Uterus (tissue), 4 donors: ENCODE data around the gene LCN10. TPM values are rescaled to one million over a fixed set of nuclear protein-coding genes. Genes with fewer than 3 reads are reported as not detected.

Source experiments
- DNase-seq, 2 donors: peaks; one replicate each; pipeline ENCODE4 v3.0.0-alpha.2; 2019 to 2020
- H3K27ac ChIP-seq, 2 donors: fragments of 200-600 bp; sonication (generic); 1 replicate in 1 of 2; 2 replicates in 1 of 2; pipeline ENCODE4 v1.5.1; 2016 to 2018
- H3K27me3 ChIP-seq, 2 donors: fragments of 200-600 bp; sonication (generic); one replicate each; pipeline ENCODE4 v1.5.1; 2018 to 2019; ENCODE audit warnings: control low read depth in 1 of 2
- H3K36me3 ChIP-seq, 2 donors: fragments of 200-600 bp; sonication (generic); one replicate each; pipeline ENCODE4 v1.5.1; 2019; ENCODE audit warnings: control low read depth in 1 of 2
- H3K4me1 ChIP-seq, 2 donors: fragments of 200-600 bp; sonication (generic); one replicate each; pipeline ENCODE4 v1.5.1; 2018 to 2019; ENCODE audit warnings: control low read depth in 1 of 2
- H3K4me3 ChIP-seq, 2 donors: fragments of 200-600 bp; sonication (generic); 1 replicate in 1 of 2; 2 replicates in 1 of 2; pipeline ENCODE4 v1.5.1; 2018 to 2019; ENCODE audit warnings: mild to moderate bottlenecking in 1 of 2
- H3K9me3 ChIP-seq, 2 donors: fragments of 200-600 bp; sonication (generic); one replicate each; pipeline ENCODE4 v1.5.1; 2019; ENCODE audit warnings: control low read depth in 1 of 2
- POLR2A ChIP-seq, 2 donors: fragments of 450-650 bp; IDR thresholded peaks; one replicate each; pipeline ENCODE4 v1.6.1; 2016; ENCODE audit warnings: antibody characterized with exemption in 2 of 2, mild to moderate bottlenecking in 1 of 2, moderate library complexity in 1 of 2
- intact Hi-C: fragments of 100-400 bp; cut with DNase I; formaldehyde crosslinking; loops from one replicate; pipeline ENCODE4 v1.15.1; 2023; ENCODE audit warnings: low total_unique reads
- total RNA-seq, 4 donors: library from RNA; depleted of rRNA in 3 of 4; stranded (reverse); fragments of >200 nt in 3 of 4; gene quantifications; one replicate each; pipeline versions ENCODE4 v1.1.0 to v1.2.4, GENCODE V29; 2014 to 2023
- TF ChIP-seq, protein P1 (sequence below), 4 experiments: fragments of 200-600 bp in 2 of 4; fragments of 450-650 bp in 2 of 4; sonication (generic) in 2 of 4; IDR thresholded peaks; one replicate each; pipeline ENCODE4 v1.5.1; 2016 to 2019; ENCODE audit warnings: antibody characterized with exemption in 4 of 4, mild to moderate bottlenecking in 2 of 4, moderate library complexity in 1 of 4
- donor health status: DM: yes; HTN: yes; CAD: no.

The LCN10 gene
- total RNA-seq, 4 donors from 2014 or later: 0.55 to 81.4 (median 20.4) TPM

DNA sequence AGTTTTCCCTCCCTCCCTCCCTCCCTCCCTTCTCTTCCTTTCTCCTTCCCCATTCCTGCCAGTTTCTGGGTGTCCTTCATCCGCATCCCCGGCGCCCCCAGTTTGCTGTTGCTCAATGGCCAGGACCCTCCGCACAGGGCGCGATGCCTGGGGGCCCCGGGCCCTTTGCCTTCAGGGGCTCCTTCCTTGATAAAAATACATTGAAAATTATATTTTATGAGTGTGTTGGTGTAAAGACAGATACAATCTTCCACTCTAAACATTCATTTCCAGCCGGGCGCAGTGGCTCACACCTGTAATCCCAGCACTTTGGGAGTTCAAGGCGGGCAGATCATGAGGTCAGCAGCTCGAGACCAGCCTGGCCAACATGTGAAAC lies 47.9 kb downstream of the LCN10 start:
- H3K27ac ChIP-seq: no peak overlapping the region
- intact Hi-C loops: no loop called here
- TF ChIP-seq, protein P1, sequence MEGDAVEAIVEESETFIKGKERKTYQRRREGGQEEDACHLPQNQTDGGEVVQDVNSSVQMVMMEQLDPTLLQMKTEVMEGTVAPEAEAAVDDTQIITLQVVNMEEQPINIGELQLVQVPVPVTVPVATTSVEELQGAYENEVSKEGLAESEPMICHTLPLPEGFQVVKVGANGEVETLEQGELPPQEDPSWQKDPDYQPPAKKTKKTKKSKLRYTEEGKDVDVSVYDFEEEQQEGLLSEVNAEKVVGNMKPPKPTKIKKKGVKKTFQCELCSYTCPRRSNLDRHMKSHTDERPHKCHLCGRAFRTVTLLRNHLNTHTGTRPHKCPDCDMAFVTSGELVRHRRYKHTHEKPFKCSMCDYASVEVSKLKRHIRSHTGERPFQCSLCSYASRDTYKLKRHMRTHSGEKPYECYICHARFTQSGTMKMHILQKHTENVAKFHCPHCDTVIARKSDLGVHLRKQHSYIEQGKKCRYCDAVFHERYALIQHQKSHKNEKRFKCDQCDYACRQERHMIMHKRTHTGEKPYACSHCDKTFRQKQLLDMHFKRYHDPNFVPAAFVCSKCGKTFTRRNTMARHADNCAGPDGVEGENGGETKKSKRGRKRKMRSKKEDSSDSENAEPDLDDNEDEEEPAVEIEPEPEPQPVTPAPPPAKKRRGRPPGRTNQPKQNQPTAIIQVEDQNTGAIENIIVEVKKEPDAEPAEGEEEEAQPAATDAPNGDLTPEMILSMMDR (IDR thresholded peaks at IDR 0.05): no peak
- no peak for TF ChIP-seq POLR2A (IDR thresholded peaks at IDR 0.05)
- no peaks in the 10 kb centered on the region for H3K4me1 ChIP-seq
- no peaks in the 10 kb centered on the region for H3K36me3 ChIP-seq
- H3K4me3 ChIP-seq: no peak overlapping the region
- H3K9me3 ChIP-seq: no peaks in the 10 kb centered on the region
- H3K27me3 ChIP-seq: no peaks in the 10 kb centered on the region
- no peak for DNase-seq

DNA sequence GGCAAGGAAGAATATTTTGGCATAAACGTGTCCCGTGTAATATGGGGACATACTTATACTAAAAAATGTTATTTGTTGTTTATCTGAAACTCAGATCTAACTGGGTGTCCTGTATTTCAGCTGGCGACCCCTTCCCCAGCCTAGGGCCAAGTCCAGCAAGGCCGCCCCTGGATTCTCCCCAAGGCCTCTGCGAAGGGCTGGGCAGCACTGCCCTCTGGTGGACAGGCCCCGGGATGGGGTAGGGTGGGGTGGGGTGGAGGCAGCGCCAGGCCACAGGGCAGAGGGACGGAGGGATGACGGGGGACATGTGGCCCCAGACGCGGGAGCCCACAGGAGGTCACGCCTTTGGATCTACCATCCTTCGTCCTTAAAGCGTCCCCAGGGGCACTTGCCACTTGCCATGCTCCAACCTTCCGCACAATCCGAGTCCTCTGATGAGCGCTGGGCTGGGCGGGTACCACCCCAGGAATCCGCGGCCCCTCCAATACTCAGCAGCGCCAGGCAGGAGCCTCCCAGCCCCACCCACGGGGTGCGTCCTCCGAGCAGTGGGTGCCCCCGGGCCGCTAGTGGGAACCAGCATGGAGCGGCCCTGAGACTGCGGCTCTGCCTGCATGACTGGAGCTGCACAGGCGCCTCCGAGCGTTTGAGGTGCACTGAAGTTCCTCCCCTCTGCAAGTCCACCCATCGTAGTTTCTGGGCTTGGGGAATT lies 48.4 kb downstream of the LCN10 start:
- Histone ChIP-seq H3K27ac (no peak overlapping the region), H3K9me3 (no peaks in the 10 kb centered on the region), H3K4me1 (no peaks in the 10 kb centered on the region), H3K27me3 (no peaks in the 10 kb centered on the region), H3K4me3 (no peak overlapping the region), H3K36me3 (no peaks in the 10 kb centered on the region)
- no peak for TF ChIP-seq POLR2A (IDR thresholded peaks at IDR 0.05)
- TF ChIP-seq, protein P1 (IDR thresholded peaks at IDR 0.05): peak; percentile 36 to 53 (median 46)
- no peak for DNase-seq
- intact Hi-C loops: no loop called here

DNA sequence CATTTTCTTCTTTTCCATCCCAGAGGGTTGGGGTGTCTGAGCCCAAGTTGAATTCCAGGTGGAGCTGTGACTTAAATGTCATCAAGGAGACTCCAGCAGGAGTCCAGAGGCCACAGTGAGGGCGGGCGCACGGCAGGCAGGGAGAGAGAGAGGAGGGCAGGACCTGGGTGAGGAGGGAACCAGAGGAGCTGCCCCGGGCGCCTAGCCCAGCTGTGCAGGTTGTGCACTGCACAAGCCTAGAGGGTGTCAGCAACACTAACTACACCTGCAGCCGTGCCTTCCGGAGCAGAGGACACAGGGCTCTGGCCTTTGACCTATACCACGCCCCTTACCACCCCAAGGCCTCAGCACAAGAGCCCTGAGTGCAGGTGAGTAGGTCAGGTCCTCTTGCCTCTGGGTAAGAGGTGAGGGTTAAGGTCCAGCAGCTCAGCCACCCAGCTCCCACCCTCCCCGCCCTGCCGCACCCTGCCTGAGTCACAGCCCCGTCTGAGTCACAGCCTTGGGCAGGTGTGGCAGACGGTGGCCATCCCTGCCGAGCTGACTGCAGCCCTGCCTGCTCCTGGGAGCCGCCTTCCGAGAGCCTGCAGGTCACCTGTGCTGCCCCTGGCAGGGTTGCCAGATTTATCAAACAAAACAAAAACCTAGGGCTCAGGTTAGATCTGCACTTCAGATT lies 49.1 kb downstream of the LCN10 start:
- peak in 1 of 2 donors; percentile 19 for DNase-seq
- no peaks in the 10 kb centered on the region for H3K9me3 ChIP-seq
- no peaks in the 10 kb centered on the region for H3K4me1 ChIP-seq
- no peak overlapping the region for H3K4me3 ChIP-seq
- TF ChIP-seq, protein P1 (IDR thresholded peaks at IDR 0.05): no peak
- no peak for TF ChIP-seq POLR2A (IDR thresholded peaks at IDR 0.05)
- intact Hi-C loops: no loop called here
- no peak overlapping the region for H3K27ac ChIP-seq
- no peaks in the 10 kb centered on the region for H3K27me3 ChIP-seq
- no peaks in the 10 kb centered on the region for H3K36me3 ChIP-seq

DNA sequence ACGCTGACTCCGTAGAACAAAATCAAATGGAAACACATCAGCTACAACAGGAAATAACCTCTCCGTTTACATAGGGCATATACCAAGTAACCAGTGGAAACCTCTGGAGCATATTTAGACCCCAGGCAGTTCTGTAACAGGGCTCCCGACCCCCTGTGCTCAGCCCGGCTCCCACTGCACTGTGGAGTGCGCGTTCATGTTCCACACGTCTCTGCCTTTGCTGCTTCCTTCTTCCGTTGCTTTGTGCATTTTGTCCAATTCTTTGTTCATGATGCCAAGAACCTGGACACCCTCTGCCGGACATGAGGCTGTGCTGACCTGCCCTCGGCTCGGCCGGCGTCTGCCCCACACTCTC lies 49.6 kb downstream of the LCN10 start:
- Histone ChIP-seq H3K9me3 (no peaks in the 10 kb centered on the region), H3K4me1 (no peaks in the 10 kb centered on the region), H3K27ac (no peak overlapping the region), H3K4me3 (no peak overlapping the region), H3K27me3 (no peaks in the 10 kb centered on the region), H3K36me3 (no peaks in the 10 kb centered on the region)
- intact Hi-C loops: no loop called here
- TF ChIP-seq, protein P1 (IDR thresholded peaks at IDR 0.05): no peak
- no peak for TF ChIP-seq POLR2A (IDR thresholded peaks at IDR 0.05)
- DNase-seq: no peak
